ENCODE data around the gene SMLR1. TPM values are rescaled to one million over a fixed set of nuclear protein-coding genes. Genes with fewer than 3 reads are reported as not detected.

SMLR1 gene
- total and polyA plus RNA-seq, 9 of the 15 experiments (the other 6 are each of a cell fraction or from before 2014, with no cell fraction given), result not detected

DNA sequence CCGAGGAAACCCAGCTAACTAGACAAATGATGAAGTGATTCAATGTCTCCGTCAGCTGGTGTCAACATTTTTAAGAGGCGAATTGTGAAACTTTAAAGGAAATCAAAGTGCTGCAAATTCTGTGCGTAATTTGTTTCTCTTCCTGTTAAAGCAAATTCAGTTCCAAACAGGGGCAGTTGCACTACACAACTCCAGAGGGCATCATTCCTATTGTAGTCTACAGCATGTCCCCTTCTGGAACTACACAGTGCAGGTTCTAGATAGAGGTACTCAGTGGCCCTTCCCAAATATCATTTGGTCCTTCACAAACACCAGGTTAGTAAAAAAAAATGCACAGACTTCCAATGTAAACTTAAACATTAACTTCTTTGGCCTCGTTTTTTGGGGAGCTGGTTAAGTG, 38.3 kb upstream of the SMLR1 start:
- intact Hi-C loops (cut with micrococcal nuclease) (no loop called here), in situ Hi-C loops (cut with MboI) (no loop called here)
- ATAC-seq (no peak), FAIRE-seq (no peak), DNase-seq (ENCODE audit: extremely low read depth in 1 of 4, low spot score in 3 of 4) (no peak)
- WGBS (ENCODE audit: insufficient coverage, low coverage, missing lambda C conversion rate), result 0% methylated on average over 5 of the region's 5 CpGs
- Histone ChIP-seq H3K4me2 (ENCODE audit: insufficient read depth, low read length) (no peak overlapping the region), H3K27me3 (ENCODE audit: control insufficient read depth in 2 of 2, insufficient read depth in 2 of 2, low read length in 2 of 2) (no peaks in the 10 kb centered on the region), H3K4me3 (no peak overlapping the region), H3K9me1 (ENCODE audit: control insufficient read depth, insufficient read depth, low read length) (no peaks in the 10 kb centered on the region), H4K20me1 (replicated peaks; ENCODE audit: control insufficient read depth, insufficient read depth, low read length) (no peaks in the 10 kb centered on the region), H3K9me3 (replicated peaks; ENCODE audit: control insufficient read depth, insufficient read depth, low read depth, low read length) (no peaks in the 10 kb centered on the region), H3K9ac (ENCODE audit: insufficient read depth in 1 of 2, low read depth in 2 of 2, low read length in 2 of 2) (no peak overlapping the region), H3K36me3 (ENCODE audit: control insufficient read depth, insufficient read depth, low read length) (no peaks in the 10 kb centered on the region), H2AFZ (ENCODE audit: low read depth, low read length) (no peak overlapping the region), H3K4me1 (replicated peaks in 1 of 2; ENCODE audit: control insufficient read depth in 2 of 2, insufficient read depth in 2 of 2, low read length in 2 of 2) (no peaks in the 10 kb centered on the region), H3K27ac (ENCODE audit: extremely low read depth, low read depth, low read length) (no peak overlapping the region), H3K79me2 (ENCODE audit: control insufficient read depth, insufficient read depth, low read length) (no peaks in the 10 kb centered on the region)
- CTCF ChIA-PET (ENCODE audit: low intra/inter-chr PET ratio), result no interaction called here
- POLR2A ChIA-PET, result no interaction called here
- no peak for TF ChIP-seq MTA3 (IDR thresholded peaks at IDR 0.05; ENCODE audit: borderline replicate concordance)
- TF ChIP-seq U2AF2 (optimal IDR thresholded peaks at IDR 0.05; ENCODE audit: low read depth, low read length), result no peak
- no peak for TF ChIP-seq SIN3A (IDR thresholded peaks at IDR 0.05; ENCODE audit: borderline replicate concordance in 2 of 2, control insufficient read depth in 1 of 2, low read depth in 2 of 2, low read length in 2 of 2)
- TF ChIP-seq CBX1 (IDR thresholded peaks at IDR 0.05; ENCODE audit: low read depth), result no peak
- TF ChIP-seq, protein P1, sequence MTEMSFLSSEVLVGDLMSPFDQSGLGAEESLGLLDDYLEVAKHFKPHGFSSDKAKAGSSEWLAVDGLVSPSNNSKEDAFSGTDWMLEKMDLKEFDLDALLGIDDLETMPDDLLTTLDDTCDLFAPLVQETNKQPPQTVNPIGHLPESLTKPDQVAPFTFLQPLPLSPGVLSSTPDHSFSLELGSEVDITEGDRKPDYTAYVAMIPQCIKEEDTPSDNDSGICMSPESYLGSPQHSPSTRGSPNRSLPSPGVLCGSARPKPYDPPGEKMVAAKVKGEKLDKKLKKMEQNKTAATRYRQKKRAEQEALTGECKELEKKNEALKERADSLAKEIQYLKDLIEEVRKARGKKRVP (CRISPR knock-in tag; IDR thresholded peaks at IDR 0.05), result no peak
- no peak for TF ChIP-seq RBM22 (IDR thresholded peaks at IDR 0.05; ENCODE audit: low read depth, low read length, poor library complexity, severe bottlenecking)
- TF ChIP-seq SMARCE1 (IDR thresholded peaks at IDR 0.05), result no peak
- no peak for TF ChIP-seq FOXA1 (IDR thresholded peaks at IDR 0.05; ENCODE audit: borderline replicate concordance)
- TF ChIP-seq NBN (IDR thresholded peaks at IDR 0.05; ENCODE audit: low read depth), result no peak
- no peak for TF ChIP-seq MCM7 (IDR thresholded peaks at IDR 0.05)
- no peak for TF ChIP-seq KDM2B (CRISPR knock-in tag; IDR thresholded peaks at IDR 0.05)
- TF ChIP-seq NCOA6 (IDR thresholded peaks at IDR 0.05), result no peak
- BruUV-seq (replicated peaks), result no TSS peak

Measured in K562 (cell line).